Measurements from ENCODE around the gene PLPPR2. TPM values are rescaled to one million over a fixed set of nuclear protein-coding genes. Genes with fewer than 3 reads are reported as not detected.
"Not testable (repeated sequence)": the region's sequence is repeated elsewhere in the genome, so short reads cannot be mapped to it uniquely, and the experiment has no call there.

Gene PLPPR2
- total RNA-seq, 1 donor from 2014 or later: 28.2 TPM

DNA sequence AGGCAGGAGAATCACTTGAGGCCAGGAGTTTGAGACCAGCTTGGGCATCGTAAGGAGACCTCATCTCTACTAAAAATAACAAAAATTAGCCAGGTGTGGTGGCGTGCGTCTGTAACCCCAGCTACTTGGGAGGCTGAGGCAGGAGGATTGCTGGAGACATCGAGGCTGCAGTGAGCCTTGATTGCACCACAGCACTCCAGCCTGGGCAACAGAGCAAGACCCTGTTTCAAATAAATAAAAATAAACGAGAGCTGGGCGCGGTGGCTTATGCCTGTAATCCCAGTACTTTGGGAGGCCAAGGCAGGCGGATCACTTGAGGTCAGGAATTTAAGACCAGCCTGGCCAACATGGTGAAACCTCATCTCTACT lies 15.1 kb upstream of the PLPPR2 start:
- not testable (repeated sequence) for DNase-seq

- no peak for DNase-seq
These were observed 12.8 kb upstream of the PLPPR2 start for GRCh38 chr19:11342429-11342828.

- no peak for DNase-seq
These were observed 10.0 kb upstream of the PLPPR2 start for GRCh38 chr19:11345122-11345803.

- DNase-seq: peak; percentile 99
These were observed 8.9 kb upstream of the PLPPR2 start, which contains the start of the genes CCDC159 and TMEM205 for GRCh38 chr19:11346104-11346940. CCDC159 (plus strand) TSS chr19:11346519; CDS start chr19:11346607, 88 bp downstream. TMEM205 (minus strand) TSS chr19:11346268; CDS start chr19:11345619, 649 bp downstream.

DNA sequence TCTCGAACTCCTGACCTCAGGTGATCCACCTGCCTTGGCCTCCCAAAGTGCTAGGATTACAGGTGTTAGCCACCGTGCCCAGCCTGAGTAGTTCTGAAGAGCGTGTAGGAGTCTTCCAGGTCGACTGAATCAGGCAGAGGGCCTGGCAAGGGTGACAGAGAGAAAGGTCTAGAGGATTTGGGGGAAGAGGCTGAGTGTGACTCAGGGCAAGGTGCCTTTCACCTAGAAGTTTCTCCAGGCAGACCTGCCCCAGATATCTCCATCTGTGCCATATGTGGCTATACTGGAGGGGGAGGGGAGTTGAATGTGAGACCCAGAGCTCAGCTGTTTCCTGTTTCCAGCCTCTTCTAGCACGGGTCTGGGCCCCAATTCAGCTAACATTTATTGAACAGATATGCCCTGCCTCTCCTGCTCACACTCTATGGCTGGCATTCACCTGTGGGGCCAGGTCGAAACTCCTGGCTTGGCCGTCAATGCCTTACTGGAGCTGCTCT lies 7.6 kb upstream of the PLPPR2 start:
- no peak for DNase-seq

DNA sequence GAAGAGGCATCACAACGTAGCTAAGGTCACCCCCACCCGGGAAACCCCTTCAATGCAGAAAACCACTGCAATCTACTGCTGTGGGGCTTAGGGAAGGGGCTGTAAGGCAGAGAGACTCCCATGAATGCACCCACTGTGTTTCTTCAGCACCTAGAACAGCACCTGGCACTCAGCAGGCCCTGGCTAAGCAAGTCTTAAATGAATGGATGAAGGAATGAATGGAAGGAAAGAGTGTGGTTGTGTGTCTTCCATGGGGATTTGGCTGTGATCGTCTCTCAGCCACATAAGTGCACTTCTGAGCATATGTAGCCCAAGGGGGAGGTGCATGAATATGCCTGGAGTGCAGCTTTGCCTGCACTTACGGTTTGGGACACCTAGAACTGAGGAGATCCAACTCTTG lies 6.1 kb upstream of the PLPPR2 start:
- no peak for DNase-seq

GRCh38 chr19:11354102-11354501 lies 1.1 kb upstream of the PLPPR2 start:
- DNase-seq: not testable (repeated sequence)

DNA sequence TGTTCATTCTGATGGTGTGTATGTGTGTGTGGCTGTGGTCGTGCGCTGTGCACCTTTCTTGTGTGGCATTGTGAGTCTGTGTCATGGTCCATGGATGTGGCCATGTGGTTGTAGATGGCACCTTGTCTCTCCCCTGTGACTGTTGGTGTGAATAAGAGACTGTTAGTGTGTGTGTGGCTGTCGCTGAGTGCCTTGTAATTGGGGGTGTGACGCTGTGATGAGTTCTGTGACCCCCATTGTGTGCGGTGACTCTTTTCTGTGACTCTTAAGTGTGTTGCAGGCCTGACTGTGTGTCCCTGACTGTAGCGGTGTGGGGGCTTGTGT lies 804 bp downstream of the PLPPR2 start:
- no peak for DNase-seq

DNA sequence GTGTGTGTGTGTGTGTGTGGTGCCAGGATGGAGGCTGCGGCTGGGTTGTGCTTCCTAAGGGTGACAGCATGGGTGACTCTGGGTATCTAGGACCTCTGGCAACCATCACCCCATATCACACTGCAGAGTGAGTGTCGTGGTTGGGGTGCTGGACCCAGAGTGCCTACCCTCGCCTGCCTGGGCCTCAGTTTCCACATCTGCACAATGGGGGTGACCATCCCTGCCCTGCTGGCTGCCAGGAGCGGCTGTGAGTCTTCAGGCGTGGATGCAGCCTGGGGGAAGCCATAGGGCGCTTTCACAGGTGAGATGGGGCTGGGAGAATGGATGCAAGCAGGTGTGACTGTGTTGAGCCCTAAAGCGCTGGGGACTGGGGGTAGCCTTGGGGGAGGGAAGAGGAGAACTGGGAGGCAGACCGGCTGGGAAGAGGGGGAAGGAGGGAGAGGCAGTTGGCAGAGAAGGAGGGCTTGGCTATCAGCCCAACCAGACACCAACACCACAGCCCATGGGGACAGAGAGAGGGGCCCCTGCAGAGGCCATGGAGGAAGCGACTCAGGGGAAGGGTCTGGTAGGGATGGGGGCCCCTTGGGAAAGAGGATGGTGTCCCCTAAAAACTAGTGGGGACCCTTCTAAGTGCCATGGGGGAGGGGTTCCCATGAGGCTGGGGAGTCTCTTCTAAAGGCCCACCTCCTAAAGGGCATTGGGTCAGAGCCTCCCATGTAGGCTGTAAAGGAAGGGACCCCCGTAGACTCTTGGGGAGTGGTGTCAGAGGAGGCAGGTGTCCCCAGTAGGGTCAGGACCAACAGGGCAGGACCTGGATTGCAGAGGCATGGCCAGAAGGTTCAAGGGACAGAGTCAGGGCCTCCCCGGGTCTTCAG lies 1.7 kb downstream of the PLPPR2 start:
- DNase-seq: no peak

DNA sequence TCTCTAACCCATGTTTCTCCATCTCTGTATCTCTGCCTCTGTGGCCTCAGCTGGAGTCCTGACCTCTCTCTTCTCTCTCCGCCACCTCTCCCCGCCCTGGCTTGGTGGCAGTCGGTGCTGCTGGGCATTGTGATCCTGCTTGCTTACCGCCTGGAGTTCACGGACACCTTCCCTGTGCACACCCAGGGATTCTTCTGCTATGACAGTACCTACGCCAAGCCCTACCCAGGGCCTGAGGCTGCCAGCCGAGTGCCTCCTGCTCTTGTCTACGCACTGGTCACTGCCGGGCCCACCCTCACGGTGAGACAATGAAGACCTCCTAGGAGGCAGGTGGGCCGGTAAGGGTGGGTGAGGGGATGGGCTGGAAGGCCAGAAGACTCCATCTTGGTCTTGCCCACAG lies 4.2 kb downstream of the PLPPR2 start:
- no peak for DNase-seq

- DNase-seq: no peak
These were observed 6.0 kb downstream of the PLPPR2 start for GRCh38 chr19:11361037-11361770.

DNA sequence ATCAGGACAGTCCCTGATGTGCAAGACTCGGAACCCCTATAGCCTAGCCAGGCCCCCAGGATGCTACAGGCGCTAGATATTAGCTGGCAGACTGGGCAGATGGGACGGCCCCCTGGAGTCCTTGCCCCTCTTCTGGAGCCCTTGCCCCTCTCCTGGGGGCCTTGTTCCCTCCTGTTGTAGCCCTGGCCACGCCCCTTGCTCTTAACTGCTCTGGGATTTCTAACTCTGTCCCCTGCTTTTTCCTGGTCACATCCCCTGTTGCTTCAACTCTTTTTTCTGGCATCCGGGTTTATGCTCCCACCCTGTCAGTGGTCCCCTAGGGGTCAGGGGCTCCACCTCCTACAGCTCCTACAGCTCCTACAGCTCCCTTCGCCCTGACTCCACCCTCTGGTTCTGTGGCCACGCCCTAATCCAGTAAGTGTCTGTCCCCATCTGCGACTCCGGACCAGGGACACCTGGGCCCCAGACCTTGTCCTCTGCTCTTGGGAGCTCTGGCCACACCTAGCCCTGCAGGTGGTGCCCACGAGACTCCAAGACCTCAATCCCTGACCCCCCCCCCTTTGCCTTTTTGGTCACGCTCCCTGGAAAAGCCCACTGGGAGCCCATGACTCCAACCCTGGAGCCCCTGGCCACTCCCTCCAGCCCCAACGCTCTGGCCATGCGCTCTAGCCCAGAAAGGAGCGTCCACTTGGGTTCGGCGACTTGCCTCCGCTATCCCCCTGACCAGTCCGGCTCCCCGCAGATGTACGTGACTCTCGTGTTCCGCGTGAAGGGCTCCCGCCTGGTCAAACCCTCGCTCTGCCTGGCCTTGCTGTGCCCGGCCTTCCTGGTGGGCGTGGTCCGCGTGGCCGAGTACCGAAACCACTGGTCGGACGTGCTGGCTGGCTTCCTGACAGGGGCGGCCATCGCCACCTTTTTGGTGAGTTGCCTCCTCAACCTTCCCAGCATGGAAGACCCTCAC lies 6.8 kb downstream of the PLPPR2 start:
- DNase-seq: no peak

GRCh38 chr19:11363881-11364280 lies 8.6 kb downstream of the PLPPR2 start:
- DNase-seq: no peak

DNA sequence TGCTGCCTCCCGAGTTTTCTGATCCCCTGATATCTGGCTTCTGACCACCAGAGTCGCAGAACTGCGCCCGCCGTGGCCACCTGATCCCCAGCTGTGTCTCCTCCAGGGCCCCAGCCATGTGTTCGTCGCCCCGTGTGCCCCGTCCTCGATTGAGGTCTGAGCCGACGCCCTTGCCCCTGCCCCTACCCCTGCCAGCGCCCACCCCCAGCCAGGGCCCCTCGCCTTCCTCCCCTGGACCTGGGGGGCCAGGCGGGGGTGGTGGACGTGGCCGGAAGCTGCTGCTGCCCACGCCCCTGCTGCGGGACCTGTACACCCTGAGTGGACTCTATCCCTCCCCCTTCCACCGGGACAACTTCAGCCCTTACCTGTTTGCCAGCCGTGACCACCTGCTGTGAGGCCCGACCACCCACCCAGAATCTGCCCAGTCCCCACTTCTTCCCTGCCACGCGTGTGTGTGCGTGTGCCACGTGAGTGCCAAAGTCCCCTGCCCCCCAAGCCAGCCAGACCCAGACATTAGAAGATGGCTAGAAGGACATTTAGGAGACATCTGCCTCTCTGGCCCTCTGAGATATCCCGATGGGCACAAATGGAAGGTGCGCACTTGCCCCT lies 9.2 kb downstream of the PLPPR2 start:
- no peak for DNase-seq

GRCh38 chr19:11364935-11365334 lies 9.7 kb downstream of the PLPPR2 start:
- no peak for DNase-seq

GRCh38 chr19:11365557-11366117 lies 10.4 kb downstream of the PLPPR2 start:
- no peak for DNase-seq

DNA sequence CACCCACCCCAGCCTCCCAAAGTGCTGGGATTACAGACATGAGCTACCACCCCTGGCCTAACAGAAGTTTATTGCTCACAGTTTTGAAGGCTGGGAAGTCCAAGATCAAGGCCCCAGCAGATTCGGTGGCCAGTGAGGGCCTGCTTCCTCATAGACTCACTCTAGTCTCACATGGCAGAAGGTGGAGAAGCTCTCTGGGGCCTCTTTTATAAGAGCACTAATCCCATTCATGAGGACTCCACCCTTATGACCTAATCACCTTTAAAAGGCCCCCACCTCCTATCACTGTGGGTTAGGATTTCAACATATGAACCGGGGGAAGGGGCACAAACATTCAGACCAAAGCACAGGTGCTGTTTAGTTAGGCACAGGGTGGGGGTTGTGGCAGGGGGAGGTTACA lies 12.3 kb downstream of the PLPPR2 start:
- no peak for DNase-seq

- no peak for DNase-seq
These were observed 15.5 kb downstream of the PLPPR2 start for GRCh38 chr19:11370744-11371143.

- DNase-seq: peak; percentile 82
These were observed 18.1 kb downstream of the PLPPR2 start for GRCh38 chr19:11373166-11373884.
